ENCODE results near the gene CHRNB1. TPM values are rescaled to one million over a fixed set of nuclear protein-coding genes. Genes with fewer than 3 reads are reported as not detected.
"Not testable (repeated sequence)": the region's sequence is repeated elsewhere in the genome, so short reads cannot be mapped to it uniquely, and the experiment has no call there.

Gene CHRNB1
- total RNA-seq, 1 donor from 2014 or later = 16.4 TPM

- Mint-ChIP-seq H3K4me1 (ENCODE audit: unreplicated experiment) (peaks cover 50% of the 10 kb centered on the region), H3K9me3 (no peaks in the 10 kb centered on the region), H3K27ac (peak within 1 kb of the TSS; percentile 100), H3K4me3 (peak within 1 kb of the TSS; percentile 99), H3K27me3 (no peaks in the 10 kb centered on the region), H3K36me3 (peaks cover 8% of the 10 kb centered on the region)
- TF ChIP-seq CTCF (conservative IDR thresholded peaks at IDR 0.05) = no peak
- no peak for DNase-seq (ENCODE audit: extremely low spot score, unreplicated experiment)
Measured at GRCh38 chr17:7479213-7480088, 34.6 kb downstream of the CHRNB1 start, which contains the start of gene ZBTB4. TSS of gene ZBTB4 (minus strand) at chr17:7479631. CDS start at chr17:7466801, 12,830 bp downstream.

GRCh38 chr17:7480089-7480384 is 35.2 kb downstream of the CHRNB1 start:
- Mint-ChIP-seq H3K27ac (peak overlapping the region; percentile 100), H3K4me3 (peak overlapping the region; percentile 99), H3K9me3 (no peaks in the 10 kb centered on the region), H3K27me3 (no peaks in the 10 kb centered on the region), H3K36me3 (peaks cover 12% of the 10 kb centered on the region), H3K4me1 (ENCODE audit: unreplicated experiment) (peaks cover 54% of the 10 kb centered on the region)
- no peak for DNase-seq (ENCODE audit: extremely low spot score, unreplicated experiment)
- no peak for TF ChIP-seq CTCF (conservative IDR thresholded peaks at IDR 0.05)

GRCh38 chr17:7481275-7481674 is 36.4 kb downstream of the CHRNB1 start, which contains the start of gene SLC35G6:
TSS of gene SLC35G6 (plus strand) at chr17:7481446. CDS start at chr17:7481517, 71 bp downstream.
- not testable (repeated sequence) for DNase-seq (ENCODE audit: extremely low spot score, unreplicated experiment); H3K9me3 Mint-ChIP-seq; H3K36me3 Mint-ChIP-seq; H3K27me3 Mint-ChIP-seq
- H3K4me1 Mint-ChIP-seq (ENCODE audit: unreplicated experiment) = peaks cover 58% of the 10 kb centered on the region
- peak within 1 kb of the TSS; percentile 99 for H3K4me3 Mint-ChIP-seq
- H3K27ac Mint-ChIP-seq = peak within 1 kb of the TSS; percentile 100

- Mint-ChIP-seq H3K27ac (peak overlapping the region; percentile 100), H3K4me3 (peak overlapping the region; percentile 98)
- DNase-seq (ENCODE audit: extremely low spot score, unreplicated experiment) = not testable (repeated sequence)
Measured at GRCh38 chr17:7481842-7482741, 37.2 kb downstream of the CHRNB1 start.

GRCh38 chr17:7482742-7483088 is 37.9 kb downstream of the CHRNB1 start:
- Mint-ChIP-seq H3K27ac (peak overlapping the region; percentile 100), H3K4me3 (peak overlapping the region; percentile 98), H3K4me1 (ENCODE audit: unreplicated experiment) (peaks cover 55% of the 10 kb centered on the region)
- not testable (repeated sequence) for H3K27me3 Mint-ChIP-seq; DNase-seq (ENCODE audit: extremely low spot score, unreplicated experiment); H3K9me3 Mint-ChIP-seq; H3K36me3 Mint-ChIP-seq

More at GRCh38 chr17:7481842-7482741, 37.2 kb downstream of the CHRNB1 start:
- H3K4me1 Mint-ChIP-seq (ENCODE audit: unreplicated experiment) = peaks cover 55% of the 10 kb centered on the region
- not testable (repeated sequence) for H3K27me3 Mint-ChIP-seq, H3K9me3 Mint-ChIP-seq, H3K36me3 Mint-ChIP-seq

- peak; percentile 87 for DNase-seq (ENCODE audit: extremely low spot score, unreplicated experiment)
- H3K4me3 Mint-ChIP-seq = peak overlapping the region; percentile 98
- H3K27me3 Mint-ChIP-seq = no peaks in the 10 kb centered on the region
- no peaks in the 10 kb centered on the region for H3K9me3 Mint-ChIP-seq
- H3K4me1 Mint-ChIP-seq (ENCODE audit: unreplicated experiment) = peaks cover 51% of the 10 kb centered on the region
- peak overlapping the region; percentile 100 for H3K27ac Mint-ChIP-seq
- no peak for TF ChIP-seq CTCF (conservative IDR thresholded peaks at IDR 0.05)
- H3K36me3 Mint-ChIP-seq = peaks cover 10% of the 10 kb centered on the region
Measured at GRCh38 chr17:7483255-7484066, 38.6 kb downstream of the CHRNB1 start.
